DND-41 (cell line): ENCODE data around the gene OLFML2A.

Experiments used
- EZH2 ChIP-seq: IDR thresholded peaks from 3 replicates; pipeline ENCODE4 v1.6.1; 2012; ENCODE audit warnings: borderline replicate concordance, low read depth, mild to moderate bottlenecking, moderate library complexity, low read length, inconsistent platforms; ENCODE audit not compliant: severe bottlenecking
- TF ChIP-seq, protein P1 (sequence below): IDR thresholded peaks from 2 replicates; pipeline ENCODE4 v1.5.1; 2012; ENCODE audit warnings: borderline replicate concordance, low read length, moderate library complexity, mild to moderate bottlenecking; ENCODE audit not compliant: poor library complexity, severe bottlenecking; ENCODE audit errors: extremely low read depth

- TF ChIP-seq, protein P1, sequence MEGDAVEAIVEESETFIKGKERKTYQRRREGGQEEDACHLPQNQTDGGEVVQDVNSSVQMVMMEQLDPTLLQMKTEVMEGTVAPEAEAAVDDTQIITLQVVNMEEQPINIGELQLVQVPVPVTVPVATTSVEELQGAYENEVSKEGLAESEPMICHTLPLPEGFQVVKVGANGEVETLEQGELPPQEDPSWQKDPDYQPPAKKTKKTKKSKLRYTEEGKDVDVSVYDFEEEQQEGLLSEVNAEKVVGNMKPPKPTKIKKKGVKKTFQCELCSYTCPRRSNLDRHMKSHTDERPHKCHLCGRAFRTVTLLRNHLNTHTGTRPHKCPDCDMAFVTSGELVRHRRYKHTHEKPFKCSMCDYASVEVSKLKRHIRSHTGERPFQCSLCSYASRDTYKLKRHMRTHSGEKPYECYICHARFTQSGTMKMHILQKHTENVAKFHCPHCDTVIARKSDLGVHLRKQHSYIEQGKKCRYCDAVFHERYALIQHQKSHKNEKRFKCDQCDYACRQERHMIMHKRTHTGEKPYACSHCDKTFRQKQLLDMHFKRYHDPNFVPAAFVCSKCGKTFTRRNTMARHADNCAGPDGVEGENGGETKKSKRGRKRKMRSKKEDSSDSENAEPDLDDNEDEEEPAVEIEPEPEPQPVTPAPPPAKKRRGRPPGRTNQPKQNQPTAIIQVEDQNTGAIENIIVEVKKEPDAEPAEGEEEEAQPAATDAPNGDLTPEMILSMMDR: no peak
- TF ChIP-seq EZH2: no peak
These were observed 77.9 kb downstream of the OLFML2A start for GRCh38 chr9:124854822-124855221.
